EH (cell line): ENCODE results near the gene CACNA1H.

Experiments
- DNase-seq: peaks from one replicate; pipeline ENCODE4 v3.0.0-alpha.2; 2015; ENCODE audit warnings: low read depth

Gene CACNA1H

DNA sequence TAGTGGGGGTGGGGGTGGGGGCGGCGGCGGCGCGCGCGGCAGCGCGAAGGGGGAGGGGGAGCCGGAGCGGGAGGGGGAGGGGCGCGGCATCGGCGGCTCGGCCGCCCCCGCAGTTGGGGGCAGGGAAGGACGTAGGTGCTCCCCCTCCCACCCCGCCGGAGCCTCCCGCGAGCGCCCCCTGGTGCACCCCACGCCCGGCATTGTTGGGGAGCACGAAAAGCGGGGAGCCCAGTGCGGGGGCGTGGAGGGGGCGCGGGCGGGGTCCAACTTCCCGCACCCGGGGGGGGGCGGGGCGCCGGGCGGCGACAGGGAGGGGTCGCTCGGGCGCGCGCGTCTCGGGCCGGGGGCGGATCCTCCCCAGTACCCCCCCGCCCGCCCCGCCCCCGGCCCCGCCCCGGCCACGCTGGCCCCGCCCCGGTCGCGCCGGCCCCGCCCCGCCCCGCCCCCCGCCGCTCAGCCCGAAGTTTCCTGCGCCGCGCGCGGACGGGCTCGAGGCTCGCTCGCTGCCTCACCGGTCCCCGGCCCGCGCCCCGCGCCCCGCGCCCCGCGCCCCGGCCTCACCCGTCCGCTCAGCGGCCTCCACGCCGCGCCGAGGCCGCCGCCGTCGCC, at the start of gene CACNA1H:
TSS of gene CACNA1H (plus strand) at position 456 of the 609 bp plus-strand sequence. CDS start 632 bp downstream, outside the sequence.
- no peak for DNase-seq

DNA sequence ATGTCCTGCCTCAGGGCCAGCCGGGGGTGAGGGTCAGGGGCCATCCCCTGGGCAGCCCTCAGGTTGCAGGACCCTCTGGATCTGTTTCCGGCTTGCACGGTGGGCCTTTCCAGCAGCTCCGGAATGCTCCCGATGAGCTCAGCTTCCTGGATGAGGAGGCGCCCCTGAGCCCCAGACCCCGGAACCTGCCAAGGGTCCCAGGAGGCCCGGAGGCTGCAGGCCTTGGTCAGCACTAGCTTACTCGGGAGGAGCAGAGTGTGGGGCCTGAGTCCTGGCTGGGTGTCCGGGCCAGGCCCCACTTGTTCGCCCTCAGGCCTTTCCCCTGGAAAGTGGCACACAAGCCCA, 49.3 kb upstream of the CACNA1H start:
- no peak for DNase-seq

DNA sequence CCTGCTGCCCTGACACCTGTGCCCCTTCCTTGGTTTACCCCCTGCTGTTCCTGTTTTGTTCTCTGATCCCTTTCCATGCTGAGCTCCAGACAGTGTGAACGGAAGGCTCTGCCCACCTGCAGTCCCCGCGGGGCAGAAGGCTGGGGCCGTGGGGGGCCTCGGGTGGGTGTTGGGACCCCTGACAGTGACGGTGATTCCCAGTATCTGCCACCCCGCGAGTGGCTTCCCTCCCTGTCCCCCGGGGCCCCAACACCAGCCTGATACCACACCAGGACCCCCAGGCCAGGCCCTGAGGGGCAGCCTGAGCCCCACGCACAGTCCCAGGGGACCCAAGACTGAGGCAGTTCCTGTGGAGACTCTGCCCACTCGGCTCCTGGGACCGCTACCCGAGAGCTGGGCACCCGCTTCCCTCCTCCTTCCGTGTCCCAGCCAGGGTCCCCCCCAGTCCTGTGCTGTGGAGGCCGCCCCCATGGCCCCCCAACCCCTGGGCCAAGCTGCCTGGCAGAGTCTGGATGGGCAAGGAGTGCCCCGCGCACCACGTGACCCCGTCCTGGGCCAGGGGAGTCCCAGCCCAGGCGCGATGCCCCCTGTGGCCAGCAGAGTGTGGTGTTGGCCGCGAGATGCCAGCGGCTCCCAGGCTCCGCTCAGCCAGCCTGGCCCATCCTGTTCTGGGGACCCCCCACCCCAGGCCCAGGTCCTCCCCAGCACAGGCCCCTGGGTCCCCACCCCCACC, 46.9 kb upstream of the CACNA1H start:
- peak; percentile 60 for DNase-seq

DNA sequence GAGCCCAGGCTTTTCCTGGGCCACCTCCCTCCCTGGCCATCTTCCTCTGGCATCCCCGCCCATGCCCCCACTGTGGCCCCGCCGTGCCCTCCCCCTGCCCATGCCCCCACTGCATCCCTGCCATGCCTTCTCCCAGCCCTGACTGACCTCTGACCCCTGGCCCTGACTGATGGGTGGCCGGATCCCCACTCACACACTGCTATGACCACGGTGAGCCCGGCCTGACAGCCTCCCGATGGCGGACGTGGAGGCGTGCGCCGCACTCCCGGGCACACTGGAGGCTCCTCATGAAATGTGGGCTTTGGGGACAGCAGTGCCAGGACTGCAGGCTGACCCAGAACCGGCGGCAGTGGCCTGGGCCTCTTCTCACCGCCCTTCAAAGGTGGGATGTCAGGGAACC, 46.2 kb upstream of the CACNA1H start:
- no peak for DNase-seq

DNA sequence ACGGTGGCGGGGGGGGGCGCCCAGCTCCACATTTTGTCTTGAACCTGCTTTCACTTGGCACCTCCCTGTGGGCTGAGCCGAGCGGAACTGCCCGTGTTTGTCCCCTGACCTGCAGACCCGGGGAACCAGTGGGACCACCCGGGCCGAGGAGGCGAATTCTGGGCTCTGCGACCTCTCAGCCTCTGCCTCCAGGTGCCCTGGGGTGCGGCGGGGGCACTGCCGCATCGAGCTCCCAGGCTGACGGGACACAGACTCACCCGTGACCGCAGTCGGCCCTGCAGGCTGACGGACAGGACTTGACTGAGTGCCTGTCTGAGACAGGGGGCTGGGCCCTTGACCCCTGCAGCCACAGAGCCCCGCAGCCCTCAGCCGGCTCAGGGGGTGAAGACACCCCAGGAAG, 45.8 kb upstream of the CACNA1H start:
- DNase-seq = no peak

DNA sequence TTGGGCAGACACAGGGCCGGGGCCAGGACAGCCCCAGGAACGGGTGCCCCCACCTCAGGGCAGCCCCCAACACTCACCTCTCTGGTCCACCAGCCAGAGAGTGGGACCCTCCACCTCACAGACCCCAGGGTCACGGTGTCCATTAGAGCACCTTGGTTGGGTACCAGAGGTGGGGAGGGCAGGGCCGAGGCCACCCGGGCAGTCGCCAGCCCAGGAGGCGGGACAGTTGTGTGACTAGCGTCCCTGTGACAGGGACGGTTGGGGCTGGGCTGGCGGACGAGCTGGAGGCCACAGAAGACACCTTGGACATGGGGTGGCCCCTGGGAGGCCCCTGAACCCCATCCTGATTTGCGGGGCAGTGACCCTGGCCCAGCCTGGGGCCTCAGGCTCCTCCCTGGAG, 45.2 kb upstream of the CACNA1H start:
- DNase-seq = no peak

DNA sequence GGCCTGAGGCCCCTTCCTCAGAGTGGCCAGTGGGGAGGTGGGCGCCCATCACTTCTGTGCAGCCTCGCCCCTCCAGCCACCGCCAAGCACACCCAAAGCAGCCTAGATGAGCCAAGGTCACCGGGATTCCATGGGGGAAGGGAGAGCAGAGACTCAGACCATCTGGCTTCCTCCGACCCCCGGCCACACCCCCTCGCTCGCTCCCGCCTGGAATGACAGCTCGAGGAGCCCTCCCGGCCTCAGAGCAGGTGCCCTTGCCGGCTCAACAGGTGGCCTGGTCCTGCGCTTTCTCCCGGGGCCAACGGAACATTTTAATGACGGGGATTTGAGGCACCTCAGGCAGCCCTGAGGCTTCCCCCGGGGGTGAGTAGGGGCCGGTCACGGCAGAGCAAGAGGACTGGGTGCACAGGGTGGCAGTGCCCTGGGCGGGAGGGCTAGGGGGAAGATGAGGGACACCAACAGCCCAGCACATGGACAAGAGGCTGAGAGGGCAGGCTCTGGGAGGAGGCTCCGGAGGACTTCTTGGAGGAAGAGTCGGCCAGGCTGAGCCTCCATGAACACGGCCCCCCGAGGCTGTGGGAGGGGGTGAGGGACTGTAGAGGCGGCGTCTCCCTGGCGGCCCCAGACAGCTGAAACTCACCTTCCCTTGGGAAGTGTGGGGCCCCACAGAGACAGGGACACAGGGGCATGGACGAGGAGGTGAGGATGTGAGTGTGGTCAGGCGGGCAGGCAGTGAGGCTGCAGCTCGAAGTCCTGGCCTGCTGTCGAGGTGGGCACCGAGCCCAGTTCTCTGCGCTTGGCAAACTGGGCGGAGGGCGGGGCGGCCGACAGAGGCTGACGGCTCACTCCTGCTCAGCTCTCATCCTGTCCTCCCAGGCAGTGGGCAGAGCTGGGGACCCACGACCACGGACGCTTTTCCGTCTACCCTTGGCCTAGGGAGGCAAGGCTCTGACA, 44.3 kb upstream of the CACNA1H start:
- DNase-seq = peak; percentile 5

DNA sequence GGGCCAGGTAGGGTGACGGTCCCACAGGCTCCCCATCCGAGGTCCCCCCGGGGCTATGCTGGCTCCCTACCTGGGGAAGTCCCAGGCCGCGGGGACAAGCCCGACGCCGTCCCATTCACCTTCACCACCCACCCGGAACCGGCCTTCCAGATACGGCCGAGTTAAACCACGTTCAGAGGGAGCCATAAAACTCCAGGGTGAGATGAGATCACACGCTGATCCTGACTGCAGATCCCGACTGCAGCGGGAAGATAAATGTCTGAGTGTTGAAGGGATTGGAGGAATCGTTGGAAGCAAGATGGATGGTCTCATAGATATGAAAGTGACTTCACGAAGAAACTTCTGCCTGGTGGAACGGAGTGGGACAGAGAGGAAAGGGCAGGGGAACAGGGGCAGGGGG, 43.3 kb upstream of the CACNA1H start:
- no peak for DNase-seq

DNA sequence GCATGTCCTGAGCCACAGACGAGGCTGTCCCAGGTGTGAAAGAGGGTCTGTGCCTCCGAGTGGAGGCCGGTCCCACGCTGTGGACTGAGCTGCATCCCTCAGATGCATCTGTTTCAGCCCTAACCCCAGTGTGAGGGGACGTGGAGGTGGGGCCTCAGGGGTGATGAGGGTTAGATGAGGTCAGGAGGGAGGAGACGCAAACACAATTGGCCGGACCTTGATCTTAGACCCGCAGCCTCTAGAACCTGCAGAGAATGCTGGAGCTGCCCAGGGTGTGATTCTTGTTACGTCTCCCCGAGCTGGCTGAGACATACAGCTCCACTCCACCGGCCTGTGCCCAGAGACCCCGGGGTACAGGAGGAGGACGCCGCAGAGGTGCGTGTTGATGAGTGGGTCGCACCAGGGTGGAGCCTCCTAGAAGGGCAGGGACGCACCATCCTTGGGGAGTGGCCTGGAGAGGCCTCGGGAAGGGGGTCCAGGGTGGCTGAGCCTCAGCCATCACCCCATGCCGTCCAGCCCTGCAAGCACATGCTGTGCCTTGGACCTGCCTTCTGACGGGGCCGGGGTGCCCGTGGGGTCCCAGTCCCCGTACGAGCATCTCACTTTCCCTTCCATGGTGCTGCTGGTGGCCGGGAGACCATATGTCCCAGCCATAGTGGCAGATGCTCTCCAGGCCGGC, 40.3 kb upstream of the CACNA1H start:
- DNase-seq = no peak

DNA sequence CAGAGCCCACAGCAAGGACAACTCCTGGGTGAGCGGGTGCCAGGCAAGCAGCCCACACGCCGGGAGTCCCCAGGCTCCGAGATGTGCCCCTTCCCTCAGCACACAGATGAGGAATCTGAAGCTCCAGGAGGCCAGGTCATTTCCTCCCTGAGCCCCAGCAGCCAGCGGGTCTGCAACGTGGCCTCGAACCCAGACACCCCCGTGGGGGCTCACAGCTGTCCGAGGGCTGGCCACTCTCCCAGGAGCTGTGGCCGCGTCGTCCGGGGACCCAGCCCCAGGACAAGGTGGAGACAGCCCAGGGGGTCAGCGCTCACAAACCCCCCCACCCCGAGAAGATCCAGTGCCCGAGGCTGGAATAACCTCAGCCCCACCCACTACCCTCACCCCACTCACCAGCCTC, 39.4 kb upstream of the CACNA1H start:
- DNase-seq = no peak

DNA sequence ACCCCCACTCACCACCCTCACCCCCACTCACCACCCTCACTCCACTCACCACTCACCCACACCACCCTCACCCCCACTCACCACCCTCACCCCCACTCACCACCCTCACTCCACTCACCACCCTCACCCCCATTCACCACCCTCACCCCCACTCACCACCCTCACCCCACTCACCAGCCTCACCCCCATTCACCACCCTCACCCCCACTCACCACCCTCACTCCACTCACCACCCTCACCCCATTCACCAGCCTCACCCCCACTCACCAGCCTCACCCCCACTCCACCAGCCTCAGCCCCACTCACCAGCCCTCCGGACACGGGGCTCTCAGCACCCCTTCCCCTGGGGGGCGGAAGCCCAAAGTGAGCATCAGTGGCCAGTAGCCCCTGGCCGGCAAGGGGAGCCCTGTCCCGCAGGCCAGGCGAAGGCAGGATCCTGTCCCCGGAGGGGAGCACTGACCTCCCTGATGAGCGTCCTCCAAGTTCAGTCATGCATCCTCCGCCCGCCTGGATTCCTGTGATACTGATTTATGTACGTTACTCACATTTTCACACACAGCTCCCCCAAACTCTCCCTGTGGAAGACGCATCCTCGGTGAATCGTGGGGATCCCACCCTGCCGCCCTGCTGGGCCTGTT, 38.9 kb upstream of the CACNA1H start:
- no peak for DNase-seq

DNA sequence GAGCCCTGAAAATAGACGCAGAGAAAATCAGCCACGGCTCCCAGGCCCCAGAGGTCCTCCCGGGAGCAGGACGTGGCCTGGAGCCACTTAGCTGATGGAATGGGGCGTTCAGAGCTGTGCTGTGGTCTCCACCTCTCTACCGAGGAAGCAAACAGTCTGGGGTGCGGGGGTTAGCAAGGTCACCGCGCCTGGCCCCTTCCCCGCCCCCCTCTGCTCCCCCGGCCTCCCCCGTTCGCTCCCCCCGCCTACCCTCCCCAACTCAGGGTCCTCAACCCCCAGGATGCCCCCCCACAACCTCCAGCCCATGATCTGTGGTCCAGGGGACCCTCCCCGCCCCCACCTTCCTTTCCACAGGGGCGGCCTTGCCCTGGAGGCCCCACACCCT, 36.2 kb upstream of the CACNA1H start:
- no peak for DNase-seq

DNA sequence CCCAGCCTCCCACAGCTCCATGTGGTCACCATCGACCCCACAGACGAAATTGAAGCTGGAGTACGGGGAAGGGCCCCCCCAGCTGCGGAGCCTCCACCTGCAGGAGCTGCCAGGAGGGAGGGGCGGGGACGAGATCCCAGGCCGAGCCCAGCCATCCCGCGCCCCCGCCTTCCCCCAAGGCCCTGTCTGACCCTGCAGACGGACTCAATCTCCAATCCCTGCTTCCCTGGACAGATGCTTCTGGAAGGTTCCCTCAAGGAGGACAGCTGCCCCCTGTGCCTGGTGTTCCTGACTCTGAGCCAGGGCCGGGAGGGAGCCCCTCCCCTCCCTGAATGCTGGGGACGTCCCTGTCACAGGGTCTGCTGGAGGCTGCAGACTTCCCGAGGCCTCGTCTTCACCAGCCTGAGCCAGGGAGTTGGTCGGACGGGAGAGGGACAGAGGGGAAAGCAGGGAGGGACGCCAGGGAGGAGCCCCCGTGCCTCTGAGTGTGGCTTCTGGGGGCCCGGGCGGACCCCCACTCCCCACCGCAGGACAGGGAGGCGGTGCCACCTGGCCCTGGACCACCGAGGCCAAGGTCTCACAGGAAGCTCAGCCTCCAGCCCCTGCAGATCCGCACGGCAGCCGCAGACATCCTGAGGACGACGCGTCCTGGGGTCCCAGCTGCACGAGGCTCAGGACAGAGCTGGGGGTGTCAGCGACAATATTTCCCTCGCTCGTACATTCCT, 35.6 kb upstream of the CACNA1H start:
- DNase-seq = no peak

DNA sequence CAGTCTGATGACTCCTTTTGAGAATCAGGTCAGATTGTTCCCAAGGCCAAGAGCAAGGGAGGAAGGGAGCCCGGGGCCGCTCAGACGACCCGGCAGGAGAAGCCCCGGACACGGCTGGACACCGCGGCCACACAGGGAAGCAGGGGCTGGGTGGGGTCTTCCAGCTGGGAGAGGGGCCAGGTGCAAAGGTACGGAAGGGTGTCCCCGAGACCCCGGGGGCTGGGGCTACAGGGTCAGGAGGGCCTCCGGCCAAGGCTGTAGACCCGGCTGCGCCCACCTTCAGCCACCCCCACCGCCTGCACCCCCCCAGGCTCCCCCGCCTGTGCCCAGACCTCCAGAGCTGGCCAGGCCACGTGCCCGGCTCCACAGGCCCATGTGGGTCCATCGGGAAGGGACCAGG, 35.0 kb upstream of the CACNA1H start:
- DNase-seq = no peak

DNA sequence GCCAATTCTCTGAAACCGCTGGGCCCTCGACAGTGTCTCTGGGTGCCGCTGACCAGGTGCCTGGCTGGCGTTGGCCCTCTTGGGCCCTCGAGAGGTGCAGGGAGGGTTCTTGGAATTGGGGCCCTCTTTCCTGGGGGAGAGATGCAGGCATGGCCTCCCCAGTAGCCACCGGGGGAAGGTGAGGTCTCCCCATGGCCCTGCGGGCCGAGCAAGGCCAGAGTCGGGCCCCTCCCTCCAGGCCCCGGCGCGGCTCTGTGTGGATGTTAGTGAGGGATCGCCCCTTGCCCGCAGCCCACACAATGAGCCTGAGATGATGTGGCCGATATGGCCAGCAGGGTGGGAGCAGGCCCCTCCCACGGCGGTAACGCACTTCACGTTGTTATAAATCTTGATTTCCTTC, 33.8 kb upstream of the CACNA1H start:
- no peak for DNase-seq

DNA sequence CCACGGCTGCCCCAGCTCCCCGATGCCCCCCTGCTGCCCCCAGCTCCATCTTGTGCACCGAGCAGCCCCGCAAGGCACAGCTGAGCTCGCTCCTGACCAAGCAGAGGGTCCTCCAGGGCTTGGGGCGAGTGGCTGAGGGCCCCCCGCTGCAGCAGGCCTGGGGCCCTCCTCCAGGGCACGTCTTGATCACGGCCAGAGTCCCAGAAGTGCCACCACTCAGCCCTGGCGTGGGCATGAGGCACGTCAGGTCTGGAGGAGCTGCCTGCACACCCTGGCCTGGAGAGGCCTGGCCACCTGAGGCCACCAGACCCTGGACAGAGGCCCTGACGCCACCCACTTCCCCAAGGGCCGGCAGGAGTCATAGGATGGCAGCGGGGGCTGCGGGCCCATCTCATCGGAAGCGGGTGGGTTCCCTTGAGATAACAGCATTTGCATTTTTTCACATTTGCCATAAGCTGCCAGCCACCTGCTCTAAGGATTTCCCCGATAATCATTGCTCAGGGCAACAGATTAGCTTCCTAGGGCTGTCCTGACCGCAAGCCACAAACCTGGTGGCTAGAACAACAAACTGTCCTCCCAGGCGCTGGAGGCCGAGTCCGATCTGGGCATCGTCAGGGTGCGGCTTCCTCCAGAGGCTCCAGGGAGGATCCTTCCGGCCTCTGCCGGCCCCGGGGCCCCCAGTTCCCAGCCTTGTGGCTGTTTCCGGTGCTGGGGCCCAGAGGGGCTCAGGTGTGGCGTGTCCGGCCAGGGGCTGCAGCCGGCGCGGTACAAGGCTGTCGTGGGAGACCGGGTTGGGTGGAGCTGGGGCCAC, 32.9 kb upstream of the CACNA1H start:
- DNase-seq = no peak

DNA sequence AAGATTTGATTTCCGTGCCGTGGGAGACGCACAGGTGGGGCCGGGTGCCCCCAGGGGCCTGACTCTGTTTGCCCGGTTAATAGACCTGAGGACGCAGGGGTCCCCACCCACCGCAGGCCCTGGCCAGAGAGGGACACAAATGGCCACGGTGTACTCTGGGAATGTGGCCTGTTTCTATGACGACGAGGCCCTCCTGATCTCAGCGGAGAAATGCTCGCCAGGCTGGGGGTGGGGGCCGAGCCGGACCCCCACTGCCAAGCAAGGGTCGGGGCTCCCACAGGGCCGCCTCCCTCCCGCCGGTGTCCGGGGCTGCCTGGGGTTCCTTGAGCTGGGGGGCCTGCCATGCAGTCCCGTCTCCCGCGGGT, 32.3 kb upstream of the CACNA1H start:
- no peak for DNase-seq

DNA sequence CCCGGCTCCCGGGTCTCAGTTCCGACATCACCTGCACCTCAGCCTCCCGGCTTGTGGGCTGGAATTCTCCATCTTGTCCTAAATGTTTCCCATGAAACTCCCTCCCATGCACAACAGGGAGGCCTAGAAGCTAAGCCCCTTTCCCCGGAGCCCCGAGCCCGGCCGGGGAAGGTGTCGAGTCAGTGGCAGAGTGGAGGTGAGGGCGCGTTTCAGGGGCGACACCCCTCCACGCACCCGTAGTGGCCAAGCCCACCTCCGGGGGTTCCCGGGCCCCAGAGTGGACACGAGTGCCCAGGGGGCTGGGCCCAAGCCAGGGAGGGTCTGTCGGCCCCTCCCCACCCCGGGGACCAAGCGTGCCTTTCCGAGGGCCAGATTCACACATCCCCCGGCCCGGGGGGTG, 31.9 kb upstream of the CACNA1H start:
- no peak for DNase-seq

DNA sequence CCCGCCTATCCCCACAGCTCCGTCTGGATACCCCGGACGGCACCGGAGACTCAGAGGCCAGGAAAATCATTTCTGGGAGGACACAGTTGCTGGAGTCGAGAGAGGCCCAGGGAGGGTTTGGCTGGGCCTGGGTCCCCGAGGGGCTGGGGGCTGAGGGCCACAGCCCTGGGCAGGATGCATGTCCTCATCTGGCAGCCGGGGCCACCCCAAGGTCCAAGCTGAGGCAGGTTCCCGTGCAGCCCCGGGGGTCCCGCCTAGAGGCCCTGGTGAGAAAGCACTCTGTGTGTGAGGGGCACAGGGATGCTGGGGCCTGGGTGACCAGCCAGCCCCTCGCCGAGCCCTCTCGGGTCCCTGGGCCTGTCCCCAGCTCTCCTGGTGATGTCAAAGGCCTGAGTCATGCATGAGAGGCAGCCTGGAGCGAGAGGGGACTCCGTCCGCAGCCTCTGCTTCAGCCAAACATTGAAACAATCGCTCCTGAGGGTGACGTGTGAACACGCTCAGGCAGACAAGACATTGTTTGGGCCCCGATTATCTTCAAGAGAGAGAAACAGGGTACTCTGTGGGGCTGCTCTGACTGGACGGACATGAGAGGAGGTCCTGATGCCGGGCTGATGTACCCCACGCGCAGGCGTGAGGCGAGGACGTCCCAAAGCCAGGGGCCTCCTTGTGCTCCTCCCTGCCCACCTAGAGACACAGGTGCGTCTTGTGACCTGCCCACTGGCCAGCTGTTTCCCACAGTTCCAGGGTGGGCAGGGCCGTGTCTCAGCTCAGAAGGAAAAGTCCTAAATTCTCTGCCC, 31.1 kb upstream of the CACNA1H start:
- no peak for DNase-seq

DNA sequence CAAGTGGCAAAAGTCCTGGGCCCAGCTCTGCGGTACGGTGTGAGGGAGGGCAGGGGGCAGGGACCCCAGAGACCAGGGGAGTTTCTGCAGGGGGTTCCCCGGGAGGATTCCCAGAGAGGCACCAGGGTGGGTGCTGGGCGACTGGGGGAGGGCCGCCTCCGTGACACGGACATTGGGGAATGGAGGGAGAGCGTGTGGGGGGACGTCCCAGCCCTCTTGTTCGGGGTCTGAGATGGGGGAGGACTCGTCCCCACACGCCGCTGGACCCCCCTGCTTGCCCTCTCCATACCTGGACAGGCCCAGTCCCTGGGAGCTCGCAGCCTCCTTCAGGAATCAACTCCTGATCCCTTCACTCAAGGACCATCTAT, 30.5 kb upstream of the CACNA1H start:
- no peak for DNase-seq
